GM06990 (cell line): ENCODE results near the gene SPEM1.
"Not testable (repeated sequence)": the region's sequence is repeated elsewhere in the genome, so short reads cannot be mapped to it uniquely, and the experiment has no call there.

Experiments
- DNase-seq: peaks from one replicate; pipeline ENCODE4 v3.0.0-alpha.2; 2011; ENCODE audit not compliant: insufficient read length; ENCODE audit errors: extremely low read depth
- H3K27me3 ChIP-seq: replicated peaks from 2 replicates; pipeline ENCODE4 v1.6.0; 2011; ENCODE audit warnings: low read length; ENCODE audit not compliant: control insufficient read depth, insufficient read depth
- H3K36me3 ChIP-seq: 2 replicates; pipeline ENCODE4 v1.5.1; 2011; ENCODE audit warnings: low read length; ENCODE audit not compliant: control insufficient read depth, insufficient read depth
- H3K4me3 ChIP-seq: replicated peaks from 2 replicates; pipeline ENCODE4 v1.5.1; 2011; ENCODE audit warnings: low read depth, mild to moderate bottlenecking, control low read depth, low read length
- TF ChIP-seq, protein P1 (sequence below): IDR thresholded peaks from 2 replicates; pipeline ENCODE4 v1.5.1; 2011; ENCODE audit warnings: low read length, control low read depth, mild to moderate bottlenecking, inconsistent platforms; ENCODE audit not compliant: insufficient read depth, poor library complexity, severe bottlenecking

SPEM1 gene

DNA sequence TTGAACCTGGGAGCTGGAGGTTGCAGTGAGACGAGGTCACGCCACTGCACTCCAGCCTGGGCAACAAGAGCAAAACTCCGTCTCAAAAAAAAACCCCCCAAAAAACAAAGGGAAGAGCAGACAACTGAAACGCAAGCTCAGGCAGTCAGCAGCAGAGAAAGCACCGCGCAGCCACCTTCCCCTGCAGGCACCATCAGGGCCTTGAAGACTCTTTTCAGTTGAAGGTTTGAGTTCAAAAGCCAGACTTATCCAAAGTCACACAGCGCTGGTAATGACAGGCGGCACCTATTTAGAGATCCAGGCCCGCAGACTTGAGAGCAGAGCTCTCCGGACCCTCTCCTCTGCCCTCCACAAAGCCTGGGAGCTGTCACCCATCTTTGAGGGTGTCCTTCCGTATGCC, 48.2 kb downstream of the SPEM1 start:
- Histone ChIP-seq H3K4me3 (no peak overlapping the region), H3K36me3 (peaks cover 4% of the 10 kb centered on the region), H3K27me3 (no peaks in the 10 kb centered on the region)
- DNase-seq, result no peak
- TF ChIP-seq, protein P1, sequence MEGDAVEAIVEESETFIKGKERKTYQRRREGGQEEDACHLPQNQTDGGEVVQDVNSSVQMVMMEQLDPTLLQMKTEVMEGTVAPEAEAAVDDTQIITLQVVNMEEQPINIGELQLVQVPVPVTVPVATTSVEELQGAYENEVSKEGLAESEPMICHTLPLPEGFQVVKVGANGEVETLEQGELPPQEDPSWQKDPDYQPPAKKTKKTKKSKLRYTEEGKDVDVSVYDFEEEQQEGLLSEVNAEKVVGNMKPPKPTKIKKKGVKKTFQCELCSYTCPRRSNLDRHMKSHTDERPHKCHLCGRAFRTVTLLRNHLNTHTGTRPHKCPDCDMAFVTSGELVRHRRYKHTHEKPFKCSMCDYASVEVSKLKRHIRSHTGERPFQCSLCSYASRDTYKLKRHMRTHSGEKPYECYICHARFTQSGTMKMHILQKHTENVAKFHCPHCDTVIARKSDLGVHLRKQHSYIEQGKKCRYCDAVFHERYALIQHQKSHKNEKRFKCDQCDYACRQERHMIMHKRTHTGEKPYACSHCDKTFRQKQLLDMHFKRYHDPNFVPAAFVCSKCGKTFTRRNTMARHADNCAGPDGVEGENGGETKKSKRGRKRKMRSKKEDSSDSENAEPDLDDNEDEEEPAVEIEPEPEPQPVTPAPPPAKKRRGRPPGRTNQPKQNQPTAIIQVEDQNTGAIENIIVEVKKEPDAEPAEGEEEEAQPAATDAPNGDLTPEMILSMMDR, result no peak

DNA sequence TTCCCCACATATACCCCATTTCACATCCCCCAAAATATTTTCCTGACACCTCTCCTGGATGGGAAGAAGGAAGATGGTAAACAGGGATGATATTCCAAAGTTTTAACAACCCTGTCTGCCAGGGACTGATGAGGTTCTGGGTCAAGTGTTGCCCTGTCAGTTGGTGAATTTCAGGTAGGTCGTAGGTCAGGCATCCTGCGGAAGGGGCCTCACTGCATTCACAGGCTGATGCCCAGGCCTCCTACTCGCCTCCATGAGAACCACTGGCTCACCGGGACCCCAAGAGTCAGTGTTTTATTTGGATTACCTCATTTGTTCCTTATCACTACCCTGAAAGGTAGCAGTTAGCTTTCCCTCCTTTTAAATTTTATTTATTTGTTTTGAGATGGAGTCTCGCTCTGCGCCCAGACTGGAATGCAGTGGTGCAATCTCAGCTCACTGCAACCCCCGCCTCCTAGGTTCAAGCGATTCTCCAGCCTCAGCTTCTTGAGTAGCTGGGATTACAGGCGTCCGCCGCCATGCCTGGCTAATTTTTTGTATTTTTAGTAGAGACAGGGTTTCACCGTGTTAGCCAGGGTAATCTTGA, 48.8 kb downstream of the SPEM1 start:
- Histone ChIP-seq H3K27me3 (no peaks in the 10 kb centered on the region), H3K36me3 (peaks cover 4% of the 10 kb centered on the region), H3K4me3 (no peak overlapping the region)
- TF ChIP-seq, protein P1, result no peak
- no peak for DNase-seq

DNA sequence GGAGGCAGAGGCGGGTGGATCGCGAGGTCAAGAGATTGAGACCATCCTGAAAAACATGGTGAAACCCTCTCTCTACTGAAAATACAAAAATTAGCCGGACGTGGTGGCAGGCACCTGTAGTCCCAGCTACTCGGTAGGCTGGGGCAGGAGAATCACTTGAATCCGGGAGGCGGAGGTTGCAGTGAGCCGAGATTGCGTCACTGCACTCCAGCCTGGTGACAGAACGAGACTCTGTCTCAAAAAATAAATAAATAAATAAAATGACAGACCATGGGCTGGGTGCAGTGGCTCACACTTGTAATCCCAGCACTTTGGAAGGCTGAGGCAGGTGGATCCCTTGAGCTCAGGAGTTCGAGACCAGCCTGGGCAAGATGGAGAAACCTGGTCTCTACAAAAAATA, 49.7 kb downstream of the SPEM1 start:
- H3K36me3 ChIP-seq, DNase-seq, H3K4me3 ChIP-seq: not testable (repeated sequence)

DNA sequence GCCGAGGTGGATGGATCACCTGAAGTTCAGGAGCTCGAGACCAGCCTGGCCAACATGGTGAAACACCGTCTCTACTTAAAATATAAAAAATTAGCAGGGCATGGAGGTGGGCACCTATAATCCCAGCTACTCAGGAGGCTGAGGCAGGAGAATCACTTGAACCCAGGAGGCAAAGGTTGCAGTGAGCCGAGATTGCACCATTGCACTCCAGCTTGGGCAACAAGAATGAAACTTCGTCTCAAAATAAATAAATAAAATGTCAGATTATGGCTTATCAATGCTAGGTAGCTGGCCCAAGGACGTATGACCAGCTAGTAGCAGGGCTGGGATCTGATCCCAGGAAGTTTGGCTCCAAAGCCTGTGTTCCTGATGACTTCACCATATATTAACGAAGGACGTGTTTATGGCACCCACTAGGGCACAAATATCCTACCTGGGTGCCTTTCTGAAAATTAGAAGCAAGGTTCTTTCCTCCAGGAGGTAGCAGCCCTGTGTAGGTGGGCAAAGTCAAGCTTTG, 50.4 kb downstream of the SPEM1 start:
- not testable (repeated sequence) for H3K36me3 ChIP-seq, H3K27me3 ChIP-seq, H3K4me3 ChIP-seq, DNase-seq

More for the DNA sequence above, 49.7 kb downstream of the SPEM1 start:
- H3K27me3 ChIP-seq, result not testable (repeated sequence)
